Breast epithelium (tissue), 3 donors: Measurements from ENCODE around the gene PAPPA.

Source experiments
- CTCF ChIP-seq, 3 donors: fragments of 450-650 bp; IDR thresholded peaks; one replicate each; pipeline ENCODE4 v1.5.1; 2016 to 2017; ENCODE audit warnings: antibody characterized with exemption in 3 of 3, mild to moderate bottlenecking in 3 of 3, moderate library complexity in 3 of 3
- POLR2A ChIP-seq: fragments of 450-650 bp; IDR thresholded peaks from one replicate; pipeline ENCODE4 v1.6.1; 2016; ENCODE audit warnings: antibody characterized with exemption, mild to moderate bottlenecking, moderate library complexity

- TF ChIP-seq POLR2A (no peak), CTCF (IDR thresholded peaks at IDR 0.05) (no peak)
Observed at GRCh38 chr9:116286297-116286696, 132.7 kb downstream of the PAPPA start.
